Neural cell (in vitro differentiated cells): ENCODE data around the gene TGM5. TPM values are rescaled to one million over a fixed set of nuclear protein-coding genes. Genes with fewer than 3 reads are reported as not detected.

ENCODE experiments used
- H2AFZ ChIP-seq: fragments of 200-600, 300-800 bp; sonication (generic), shearing (Covaris generic); 2 replicates; pipeline ENCODE4 v1.6.0; 2014; ENCODE audit warnings: low read depth, mild to moderate bottlenecking, antibody characterized with exemption, low read length, moderate library complexity
- H3F3A ChIP-seq: fragments of 200-600 bp; shearing (Covaris generic); 2 replicates; pipeline ENCODE4 v1.6.1; 2016; ENCODE audit warnings: mild to moderate bottlenecking, moderate library complexity, mixed read lengths, antibody characterized with exemption, low read length; ENCODE audit not compliant: insufficient read depth, poor library complexity, severe bottlenecking
- H3K27ac ChIP-seq: fragments of 200-600, 300-800 bp; sonication (generic), shearing (Covaris generic); 2 replicates; pipeline ENCODE4 v1.5.1; 2014; ENCODE audit warnings: mild to moderate bottlenecking, low read length, moderate library complexity
- H3K27me3 ChIP-seq: fragments of 300-800, 200-600 bp; sonication (generic), shearing (Covaris generic); 2 replicates; pipeline ENCODE4 v1.6.0; 2014; ENCODE audit warnings: mild to moderate bottlenecking, low read depth, low read length, moderate library complexity; ENCODE audit not compliant: insufficient read depth
- H3K36me3 ChIP-seq: fragments of 300-800, 200-600 bp; sonication (generic), shearing (Covaris generic); 2 replicates; pipeline ENCODE4 v1.5.1; 2014; ENCODE audit warnings: mild to moderate bottlenecking, antibody characterized with exemption, low read length, moderate library complexity; ENCODE audit not compliant: insufficient read depth
- H3K4me2 ChIP-seq: fragments of 300-800, 200-600 bp; sonication (generic), shearing (Covaris generic); 2 replicates; pipeline ENCODE4 v1.6.0; 2014; ENCODE audit warnings: mild to moderate bottlenecking, low read length
- H3K4me3 ChIP-seq: fragments of 300-800, 200-600 bp; sonication (generic), shearing (Covaris generic); 2 replicates; pipeline ENCODE4 v1.5.1; 2014; ENCODE audit warnings: mild to moderate bottlenecking, low read length, moderate library complexity
- H3K79me2 ChIP-seq: fragments of 200-600 bp; shearing (Covaris generic); replicated peaks from 2 replicates; pipeline ENCODE4 v1.6.0; 2014; ENCODE audit warnings: mild to moderate bottlenecking, low read length, moderate library complexity; ENCODE audit not compliant: insufficient read depth
- H3K9ac ChIP-seq: fragments of 300-800, 200-600 bp; sonication (generic), shearing (Covaris generic); 2 replicates; pipeline ENCODE4 v1.6.1; 2016; ENCODE audit warnings: mild to moderate bottlenecking, low read length, mixed read lengths
- H3K9me2 ChIP-seq: fragments of 200-600 bp; shearing (Covaris generic); 2 replicates; pipeline ENCODE4 v1.6.1; 2016; ENCODE audit warnings: mild to moderate bottlenecking, low read length, mixed read lengths; ENCODE audit not compliant: insufficient read depth
- H3K9me3 ChIP-seq: fragments of 200-600, 300-800 bp; sonication (generic), shearing (Covaris generic); 2 replicates; pipeline ENCODE4 v1.6.1; 2016; ENCODE audit warnings: mild to moderate bottlenecking, mixed run types, low read length, moderate library complexity, mixed read lengths
- H4K20me1 ChIP-seq: fragments of 200-600 bp; shearing (Covaris generic); 2 replicates; pipeline ENCODE4 v1.6.1; 2016; ENCODE audit warnings: mild to moderate bottlenecking, mixed run types; ENCODE audit not compliant: insufficient read depth
- EP300 ChIP-seq: fragments of 450-650 bp; conservative IDR thresholded peaks from 2 replicates; pipeline ENCODE4 v1.6.1; 2014; ENCODE audit warnings: antibody characterized with exemption, mild to moderate bottlenecking, moderate library complexity; ENCODE audit not compliant: poor library complexity, severe bottlenecking
- EZH2 ChIP-seq: fragments of 200-600, 300-800 bp; shearing (Covaris generic), sonication (generic); IDR thresholded peaks from 2 replicates; pipeline ENCODE4 v1.6.1; 2014; ENCODE audit warnings: antibody characterized with exemption, low read length, borderline replicate concordance, mild to moderate bottlenecking; ENCODE audit not compliant: insufficient read depth, poor library complexity, severe bottlenecking
- MXI1 ChIP-seq: fragments of 450-650 bp; conservative IDR thresholded peaks from 2 replicates; pipeline ENCODE4 v1.6.1; 2014; ENCODE audit warnings: antibody characterized with exemption, mild to moderate bottlenecking; ENCODE audit not compliant: poor library complexity, severe bottlenecking
- POLR2AphosphoS5 ChIP-seq: IDR thresholded peaks from 2 replicates; pipeline ENCODE4 v1.6.1; 2012
- RAD21 ChIP-seq: fragments of 450-650 bp; conservative IDR thresholded peaks from 2 replicates; pipeline ENCODE4 v1.6.1; 2014; ENCODE audit warnings: antibody characterized with exemption, mild to moderate bottlenecking, moderate library complexity
- SMC3 ChIP-seq: fragments of 450-650 bp; conservative IDR thresholded peaks from 2 replicates; pipeline ENCODE4 v1.6.1; 2014; ENCODE audit warnings: antibody characterized with exemption, mild to moderate bottlenecking, moderate library complexity; ENCODE audit not compliant: poor library complexity
- TAF1 ChIP-seq: IDR thresholded peaks from 2 replicates; pipeline ENCODE4 v1.6.1; 2012; ENCODE audit warnings: low read depth
- polyA plus RNA-seq: library from polyadenylated mRNA; depleted of rRNA; stranded (reverse); fragments of >200 nt; gene quantifications from 2 replicates; pipeline ENCODE4 v1.2.3, GENCODE V29; 2014
- TF ChIP-seq, protein P1 (sequence below): IDR thresholded peaks from 2 replicates; pipeline ENCODE4 v1.6.1; 2012; ENCODE audit warnings: borderline replicate concordance
- TF ChIP-seq, protein P2 (sequence below): fragments of 450-650 bp; IDR thresholded peaks from 2 replicates; pipeline ENCODE4 v1.5.1; 2014; ENCODE audit warnings: antibody characterized with exemption, mild to moderate bottlenecking, moderate library complexity; ENCODE audit not compliant: poor library complexity, severe bottlenecking

TGM5 gene
- polyA plus RNA-seq, 1 donor from 2014 or later, result not detected

DNA sequence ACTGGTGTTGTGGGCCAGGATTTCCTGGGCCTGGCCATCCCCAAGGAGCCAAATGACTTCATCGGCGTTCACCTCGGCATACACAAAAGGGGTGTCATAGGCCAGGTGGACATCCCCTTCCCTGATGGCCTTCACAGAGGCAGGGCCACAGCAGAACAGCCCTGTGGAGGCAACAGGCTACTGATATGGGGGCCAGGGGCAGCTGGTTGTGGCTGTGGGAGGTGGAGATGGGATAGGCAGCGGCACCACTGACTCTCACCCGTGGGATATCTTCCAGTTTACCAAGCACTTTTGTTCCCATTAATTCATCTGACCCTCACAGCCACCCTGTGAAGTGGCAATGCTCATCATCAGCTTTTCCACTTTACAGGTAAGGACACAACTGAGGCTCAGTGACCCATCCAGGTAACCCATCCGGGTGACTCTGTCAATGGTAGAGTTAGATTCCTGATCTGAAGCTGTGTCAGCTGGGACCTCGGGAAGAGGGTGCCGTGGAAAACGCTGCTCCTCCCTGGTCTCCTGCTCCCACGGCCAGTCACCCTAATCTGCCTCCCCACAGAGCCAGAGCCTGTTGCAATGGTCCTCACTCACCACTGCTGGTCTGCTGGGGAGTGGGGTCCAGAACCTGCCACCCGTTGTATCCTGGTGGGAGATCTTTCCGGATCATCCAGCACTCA lies 15.3 kb upstream of the TGM5 start:
- H4K20me1 ChIP-seq, result no peaks in the 10 kb centered on the region
- H3F3A ChIP-seq, result no peaks in the 10 kb centered on the region
- no peak overlapping the region for H3K4me3 ChIP-seq
- H3K27ac ChIP-seq, result no peak overlapping the region
- TF ChIP-seq, protein P1, sequence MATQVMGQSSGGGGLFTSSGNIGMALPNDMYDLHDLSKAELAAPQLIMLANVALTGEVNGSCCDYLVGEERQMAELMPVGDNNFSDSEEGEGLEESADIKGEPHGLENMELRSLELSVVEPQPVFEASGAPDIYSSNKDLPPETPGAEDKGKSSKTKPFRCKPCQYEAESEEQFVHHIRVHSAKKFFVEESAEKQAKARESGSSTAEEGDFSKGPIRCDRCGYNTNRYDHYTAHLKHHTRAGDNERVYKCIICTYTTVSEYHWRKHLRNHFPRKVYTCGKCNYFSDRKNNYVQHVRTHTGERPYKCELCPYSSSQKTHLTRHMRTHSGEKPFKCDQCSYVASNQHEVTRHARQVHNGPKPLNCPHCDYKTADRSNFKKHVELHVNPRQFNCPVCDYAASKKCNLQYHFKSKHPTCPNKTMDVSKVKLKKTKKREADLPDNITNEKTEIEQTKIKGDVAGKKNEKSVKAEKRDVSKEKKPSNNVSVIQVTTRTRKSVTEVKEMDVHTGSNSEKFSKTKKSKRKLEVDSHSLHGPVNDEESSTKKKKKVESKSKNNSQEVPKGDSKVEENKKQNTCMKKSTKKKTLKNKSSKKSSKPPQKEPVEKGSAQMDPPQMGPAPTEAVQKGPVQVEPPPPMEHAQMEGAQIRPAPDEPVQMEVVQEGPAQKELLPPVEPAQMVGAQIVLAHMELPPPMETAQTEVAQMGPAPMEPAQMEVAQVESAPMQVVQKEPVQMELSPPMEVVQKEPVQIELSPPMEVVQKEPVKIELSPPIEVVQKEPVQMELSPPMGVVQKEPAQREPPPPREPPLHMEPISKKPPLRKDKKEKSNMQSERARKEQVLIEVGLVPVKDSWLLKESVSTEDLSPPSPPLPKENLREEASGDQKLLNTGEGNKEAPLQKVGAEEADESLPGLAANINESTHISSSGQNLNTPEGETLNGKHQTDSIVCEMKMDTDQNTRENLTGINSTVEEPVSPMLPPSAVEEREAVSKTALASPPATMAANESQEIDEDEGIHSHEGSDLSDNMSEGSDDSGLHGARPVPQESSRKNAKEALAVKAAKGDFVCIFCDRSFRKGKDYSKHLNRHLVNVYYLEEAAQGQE, result no peak
- no peak for TF ChIP-seq SMC3
- no peak for TF ChIP-seq POLR2AphosphoS5
- TF ChIP-seq, protein P2, sequence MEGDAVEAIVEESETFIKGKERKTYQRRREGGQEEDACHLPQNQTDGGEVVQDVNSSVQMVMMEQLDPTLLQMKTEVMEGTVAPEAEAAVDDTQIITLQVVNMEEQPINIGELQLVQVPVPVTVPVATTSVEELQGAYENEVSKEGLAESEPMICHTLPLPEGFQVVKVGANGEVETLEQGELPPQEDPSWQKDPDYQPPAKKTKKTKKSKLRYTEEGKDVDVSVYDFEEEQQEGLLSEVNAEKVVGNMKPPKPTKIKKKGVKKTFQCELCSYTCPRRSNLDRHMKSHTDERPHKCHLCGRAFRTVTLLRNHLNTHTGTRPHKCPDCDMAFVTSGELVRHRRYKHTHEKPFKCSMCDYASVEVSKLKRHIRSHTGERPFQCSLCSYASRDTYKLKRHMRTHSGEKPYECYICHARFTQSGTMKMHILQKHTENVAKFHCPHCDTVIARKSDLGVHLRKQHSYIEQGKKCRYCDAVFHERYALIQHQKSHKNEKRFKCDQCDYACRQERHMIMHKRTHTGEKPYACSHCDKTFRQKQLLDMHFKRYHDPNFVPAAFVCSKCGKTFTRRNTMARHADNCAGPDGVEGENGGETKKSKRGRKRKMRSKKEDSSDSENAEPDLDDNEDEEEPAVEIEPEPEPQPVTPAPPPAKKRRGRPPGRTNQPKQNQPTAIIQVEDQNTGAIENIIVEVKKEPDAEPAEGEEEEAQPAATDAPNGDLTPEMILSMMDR, result no peak
- TF ChIP-seq TAF1, result no peak
- TF ChIP-seq EP300, result no peak
- TF ChIP-seq RAD21, result no peak
- no peak for TF ChIP-seq MXI1
- no peak for TF ChIP-seq EZH2
- H3K9me2 ChIP-seq, result no peaks in the 10 kb centered on the region
- H3K9me3 ChIP-seq, result no peaks in the 10 kb centered on the region
- H3K27me3 ChIP-seq, result no peaks in the 10 kb centered on the region
- H3K4me2 ChIP-seq, result no peak overlapping the region
- no peaks in the 10 kb centered on the region for H3K36me3 ChIP-seq
- H3K79me2 ChIP-seq, result no peaks in the 10 kb centered on the region
- H3K9ac ChIP-seq, result no peak overlapping the region
- H2AFZ ChIP-seq, result no peak overlapping the region

DNA sequence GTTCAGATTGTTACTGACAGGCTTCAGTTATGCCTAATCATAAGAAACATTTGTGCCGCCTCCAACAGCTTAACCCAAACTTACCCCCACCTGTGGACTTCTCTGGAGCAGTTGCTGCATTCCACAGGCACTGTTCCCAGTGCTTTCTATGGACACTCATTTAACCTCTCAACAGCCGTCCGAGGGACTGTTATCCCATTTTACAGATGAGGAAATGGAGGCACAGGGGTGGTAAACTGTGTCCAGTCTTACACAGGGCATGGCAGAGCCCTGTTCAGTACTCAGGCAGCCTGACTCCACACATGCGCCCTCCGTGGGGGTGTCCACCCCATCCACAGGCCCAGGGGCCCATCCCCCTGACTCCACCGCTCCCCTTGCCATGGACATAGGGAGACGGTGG lies 14.3 kb upstream of the TGM5 start:
- H3K9me3 ChIP-seq, result no peaks in the 10 kb centered on the region
- H3F3A ChIP-seq, result no peaks in the 10 kb centered on the region
- H3K79me2 ChIP-seq, result no peaks in the 10 kb centered on the region
- H3K9me2 ChIP-seq, result no peaks in the 10 kb centered on the region
- no peak overlapping the region for H3K4me2 ChIP-seq
- H3K27me3 ChIP-seq, result no peaks in the 10 kb centered on the region
- no peak overlapping the region for H3K9ac ChIP-seq
- no peaks in the 10 kb centered on the region for H3K36me3 ChIP-seq
- no peak overlapping the region for H3K27ac ChIP-seq
- no peaks in the 10 kb centered on the region for H4K20me1 ChIP-seq
- no peak overlapping the region for H3K4me3 ChIP-seq
- TF ChIP-seq EZH2, result no peak
- TF ChIP-seq TAF1, result no peak
- TF ChIP-seq EP300, result no peak
- no peak for TF ChIP-seq MXI1
- TF ChIP-seq, protein P1, result no peak
- TF ChIP-seq RAD21, result no peak
- TF ChIP-seq POLR2AphosphoS5, result no peak
- TF ChIP-seq SMC3, result no peak
- TF ChIP-seq, protein P2, result no peak
- no peak overlapping the region for H2AFZ ChIP-seq
